Skin of body (tissue), 2 donors: Measurements from ENCODE around the gene NR5A2. TPM values are rescaled to one million over a fixed set of nuclear protein-coding genes. Genes with fewer than 3 reads are reported as not detected.

Experiments used
- DNase-seq: peaks from one replicate; lab custom pipeline; 2025; lab: John Stamatoyannopoulos, UW
- total RNA-seq: library from RNA; depleted of rRNA; stranded (reverse); fragments of >200 nt; gene quantifications from one replicate; pipeline ENCODE4 v1.2.3, GENCODE V29; 2014

Gene NR5A2
- total RNA-seq, 1 donor from 2014 or later, result 5.9 TPM

DNA sequence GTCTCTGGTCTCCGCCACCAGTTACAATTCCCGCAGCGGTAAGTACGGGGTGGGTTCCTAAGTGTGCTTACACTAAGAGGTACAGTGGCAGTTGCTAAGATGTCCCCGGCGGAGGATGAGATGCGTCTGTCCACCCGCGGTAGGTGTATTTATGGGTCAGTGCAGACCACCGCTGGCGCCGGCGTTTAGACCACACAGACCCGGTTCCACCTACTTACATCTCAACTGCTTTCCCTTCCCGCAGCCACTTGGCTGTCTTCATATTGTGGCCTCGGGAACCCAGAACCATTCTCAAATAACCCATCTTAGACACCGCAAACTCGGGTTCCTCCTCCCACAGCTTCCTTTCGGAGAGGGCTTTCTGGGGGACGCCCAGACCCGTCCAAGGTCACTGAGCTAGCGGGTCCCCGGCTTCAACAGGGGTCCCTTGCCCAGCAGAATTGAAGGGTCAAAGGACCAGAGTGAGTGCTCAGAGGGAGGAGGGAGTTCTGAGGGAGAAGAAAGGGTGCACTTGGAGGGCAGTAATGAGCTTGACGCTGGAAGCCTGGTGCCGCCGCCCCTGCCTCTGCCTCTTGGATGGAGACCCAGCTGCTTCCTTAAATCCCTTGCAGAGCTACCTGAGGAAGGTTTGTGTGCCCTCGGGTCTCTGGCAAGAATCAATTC lies 8.6 kb downstream of the NR5A2 start:
- DNase-seq, result no peak

DNA sequence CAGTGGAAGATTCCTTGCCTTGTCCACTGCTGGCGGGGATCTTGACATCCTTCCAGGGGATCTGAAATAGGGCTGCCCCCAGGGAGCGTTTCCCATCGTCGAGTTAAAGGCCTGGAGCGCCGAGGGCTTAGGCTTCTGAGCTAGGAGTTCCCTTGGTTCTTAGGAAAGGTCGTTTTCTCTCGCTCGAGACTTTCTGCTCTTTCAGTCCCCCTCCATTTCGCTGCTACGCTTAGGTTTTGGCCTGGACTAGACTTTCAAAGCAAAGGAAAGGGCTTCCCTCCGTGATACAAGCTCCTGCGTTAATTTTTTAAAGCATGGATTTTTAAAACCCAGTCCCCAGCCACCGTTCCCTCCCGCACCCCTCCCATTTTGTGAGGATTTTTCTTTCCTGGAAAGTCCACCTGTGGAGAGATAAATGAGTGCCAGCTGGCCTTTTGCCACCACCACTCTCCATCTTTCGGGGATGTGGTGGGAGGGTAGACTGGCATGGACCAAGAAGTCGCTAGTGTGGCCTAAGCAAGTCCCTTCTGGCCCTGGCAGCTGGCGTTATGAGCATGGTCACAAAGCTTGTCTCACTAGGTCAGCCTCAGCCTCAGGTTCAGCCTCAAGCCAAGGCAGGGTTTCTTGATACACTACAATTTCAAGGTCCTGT lies 9.2 kb downstream of the NR5A2 start:
- DNase-seq, result no peak

DNA sequence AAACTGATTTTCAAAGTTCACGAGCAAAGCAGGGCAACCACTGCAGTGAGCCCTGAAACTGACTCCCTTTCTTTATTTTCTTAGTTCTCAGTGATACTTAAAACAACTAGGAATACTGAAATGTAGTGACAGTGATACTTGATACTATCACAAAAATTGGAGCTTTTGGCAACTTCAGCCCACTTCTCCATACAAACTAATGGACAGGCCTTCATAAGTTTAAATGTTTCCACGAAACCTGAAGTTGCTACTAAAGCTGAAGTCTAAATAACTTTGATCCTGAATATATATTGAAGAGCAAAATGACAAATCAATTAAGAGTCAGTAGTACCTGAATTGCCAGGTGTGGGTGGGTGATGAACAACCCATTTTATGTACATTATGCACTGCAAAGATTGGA lies 10.0 kb downstream of the NR5A2 start:
- DNase-seq, result no peak

DNA sequence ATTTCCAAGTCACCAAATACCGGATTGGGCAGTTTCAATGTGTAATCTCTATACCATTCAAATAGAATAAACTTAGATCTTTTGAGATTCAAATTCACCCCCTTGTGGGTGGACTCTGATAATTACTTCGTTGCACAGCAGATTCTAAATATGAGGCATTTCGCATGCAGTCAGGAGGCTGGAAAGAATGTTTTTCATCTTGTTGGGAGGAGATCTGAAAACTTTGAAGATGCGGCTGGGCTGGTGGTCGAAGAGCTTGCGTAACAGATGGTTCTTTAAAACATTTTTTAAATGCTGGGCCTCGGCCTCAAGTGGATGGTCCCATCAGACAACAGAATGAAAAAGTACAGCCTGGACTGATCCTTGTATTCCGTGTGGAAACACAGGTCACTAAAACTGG lies 10.4 kb downstream of the NR5A2 start:
- DNase-seq, result no peak

- DNase-seq, result no peak
Observed at GRCh38 chr1:200038325-200038980, 10.9 kb downstream of the NR5A2 start.

- DNase-seq, result no peak
Observed at GRCh38 chr1:200038981-200039848, 11.7 kb downstream of the NR5A2 start.

- DNase-seq, result no peak
Observed at GRCh38 chr1:200039849-200040474, 12.5 kb downstream of the NR5A2 start.

- DNase-seq, result no peak
Observed at GRCh38 chr1:200040481-200041138, 13.1 kb downstream of the NR5A2 start.

- DNase-seq, result no peak
Observed at GRCh38 chr1:200041337-200042118, 14.0 kb downstream of the NR5A2 start.

DNA sequence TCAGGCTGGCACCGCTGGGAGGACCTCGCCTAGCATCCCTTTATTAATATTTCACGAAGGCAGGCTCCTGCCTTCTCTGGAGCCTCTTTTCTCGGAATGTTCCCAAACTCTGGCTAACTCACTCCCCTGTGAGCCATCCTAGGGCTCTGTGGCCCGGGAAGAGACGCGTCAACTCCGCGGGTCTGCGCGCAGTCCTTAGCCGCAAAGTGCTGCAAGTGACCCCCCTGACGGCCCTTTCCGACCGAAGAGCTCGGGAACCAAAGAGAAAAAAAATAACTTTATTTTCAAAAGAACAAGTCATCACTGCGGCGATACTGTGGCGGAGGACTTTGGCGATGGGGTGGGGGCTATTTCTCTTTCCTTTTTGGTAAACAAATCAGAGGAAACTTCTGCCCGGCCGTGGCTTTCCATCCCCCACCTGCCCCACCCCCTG lies 14.6 kb downstream of the NR5A2 start:
- DNase-seq, result no peak

GRCh38 chr1:200042552-200043335 lies 15.2 kb downstream of the NR5A2 start:
- no peak for DNase-seq

- DNase-seq, result no peak
Observed at GRCh38 chr1:200043336-200043668, 15.8 kb downstream of the NR5A2 start.

GRCh38 chr1:200046115-200046514 lies 18.6 kb downstream of the NR5A2 start:
- no peak for DNase-seq

DNA sequence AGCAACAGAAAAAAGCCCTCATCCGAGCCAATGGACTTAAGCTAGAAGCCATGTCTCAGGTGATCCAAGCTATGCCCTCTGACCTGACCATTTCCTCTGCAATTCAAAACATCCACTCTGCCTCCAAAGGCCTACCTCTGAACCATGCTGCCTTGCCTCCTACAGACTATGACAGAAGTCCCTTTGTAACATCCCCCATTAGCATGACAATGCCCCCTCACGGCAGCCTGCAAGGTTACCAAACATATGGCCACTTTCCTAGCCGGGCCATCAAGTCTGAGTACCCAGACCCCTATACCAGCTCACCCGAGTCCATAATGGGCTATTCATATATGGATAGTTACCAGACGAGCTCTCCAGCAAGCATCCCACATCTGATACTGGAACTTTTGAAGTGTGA lies 20.7 kb downstream of the NR5A2 start:
- no peak for DNase-seq

DNA sequence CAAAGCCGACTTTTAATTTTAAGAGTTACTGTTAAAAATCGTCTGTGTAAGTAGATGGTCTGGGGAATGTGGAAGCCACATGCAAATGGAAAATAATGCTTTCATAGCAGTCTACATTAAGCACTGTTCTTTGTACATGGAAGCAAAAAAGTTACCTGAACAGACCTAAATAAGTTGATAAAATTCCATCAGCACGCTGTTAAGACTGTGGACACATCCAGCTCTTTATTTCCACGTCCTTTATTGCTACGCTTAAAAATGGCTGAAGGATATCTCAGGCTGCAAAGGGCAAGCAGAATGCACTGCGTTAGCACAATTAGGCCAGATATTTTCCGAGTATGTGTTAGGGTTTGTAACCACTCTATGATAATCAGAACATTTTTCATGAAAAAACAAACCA lies 22.3 kb downstream of the NR5A2 start:
- no peak for DNase-seq

GRCh38 chr1:200051620-200052019 lies 24.1 kb downstream of the NR5A2 start:
- DNase-seq, result no peak

GRCh38 chr1:200053091-200053490 lies 25.6 kb downstream of the NR5A2 start:
- no peak for DNase-seq

GRCh38 chr1:200053646-200054045 lies 26.1 kb downstream of the NR5A2 start:
- no peak for DNase-seq

DNA sequence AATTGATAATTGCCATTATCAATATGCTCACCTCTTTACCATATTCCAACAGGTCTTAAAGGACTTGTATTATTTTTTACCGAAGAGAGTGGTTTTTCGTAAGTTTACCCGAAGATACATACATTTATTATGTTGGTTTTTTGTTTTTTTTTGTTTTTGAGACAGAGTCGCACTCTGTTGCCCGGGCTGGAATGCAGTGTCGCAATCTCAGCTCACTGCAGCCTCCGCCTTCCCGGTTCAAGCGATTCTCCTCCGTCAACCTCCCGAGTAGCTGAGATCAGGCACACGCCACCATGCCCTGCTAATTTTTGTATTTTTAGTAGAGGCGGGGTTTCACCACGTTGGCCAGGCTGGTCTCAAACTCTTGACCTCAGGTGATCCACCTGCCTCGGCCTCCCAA lies 30.8 kb downstream of the NR5A2 start:
- no peak for DNase-seq
